ENCODE data around the gene SUGP1.

The SUGP1 gene

GRCh38 chr19:19226663-19227062 lies 93.6 kb downstream of the SUGP1 start:
- DNase-seq, result no peak

DNA sequence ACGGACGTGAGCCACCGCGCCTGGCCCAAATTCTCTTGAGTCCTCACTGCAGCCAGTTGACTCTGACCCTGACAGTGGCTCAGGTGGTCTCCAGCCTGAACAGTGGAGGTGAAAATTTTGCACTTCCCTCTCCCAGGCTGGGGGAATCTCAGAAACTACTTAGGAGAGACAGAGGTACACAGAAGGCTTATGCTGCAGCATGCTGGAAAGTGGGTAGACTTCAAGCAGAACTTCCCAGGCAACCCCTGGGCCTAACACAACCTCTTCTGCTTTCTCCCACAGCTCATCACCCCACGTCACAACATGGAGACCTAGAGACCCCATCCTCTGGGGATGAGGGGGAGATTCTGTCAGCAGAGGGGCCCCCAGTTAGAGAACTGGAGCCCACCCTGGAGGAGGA lies 94.1 kb downstream of the SUGP1 start:
- DNase-seq, result no peak

Measured in T-helper 9 cell (primary cell).